HG03108 (cell line): ENCODE data around the gene MLLT10.
A peak's percentile ranks its signal among the peaks of the same experiment; 100 is the strongest.
"Not testable (repeated sequence)": the region's sequence is repeated elsewhere in the genome, so short reads cannot be mapped to it uniquely, and the experiment has no call there.

Source experiments
- ATAC-seq: cut with Tn5 transposase; IDR thresholded peaks from one replicate; pipeline ENCODE4 v1.9.1; 2021; ENCODE audit warnings: moderate library complexity; ENCODE audit not compliant: unreplicated experiment

The MLLT10 gene

DNA sequence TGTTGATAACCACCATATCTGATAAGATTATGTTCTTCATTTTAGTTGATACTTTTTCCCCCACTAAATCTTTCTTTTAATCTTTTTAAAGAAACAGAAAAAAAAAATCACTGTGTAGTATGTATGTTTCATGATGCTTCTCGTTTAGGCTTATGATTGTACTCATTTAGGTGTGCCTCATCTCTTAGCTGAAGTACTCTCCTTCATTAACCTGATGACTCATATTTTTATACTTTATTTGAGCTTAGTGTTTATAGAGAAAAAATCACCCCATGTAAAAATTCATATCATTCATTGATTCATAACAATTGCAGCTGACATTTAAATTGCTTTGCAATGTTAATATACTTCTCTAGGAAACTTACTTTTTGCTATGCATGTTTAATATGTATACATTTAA lies 158.9 kb downstream of the MLLT10 start:
- no peak for ATAC-seq

DNA sequence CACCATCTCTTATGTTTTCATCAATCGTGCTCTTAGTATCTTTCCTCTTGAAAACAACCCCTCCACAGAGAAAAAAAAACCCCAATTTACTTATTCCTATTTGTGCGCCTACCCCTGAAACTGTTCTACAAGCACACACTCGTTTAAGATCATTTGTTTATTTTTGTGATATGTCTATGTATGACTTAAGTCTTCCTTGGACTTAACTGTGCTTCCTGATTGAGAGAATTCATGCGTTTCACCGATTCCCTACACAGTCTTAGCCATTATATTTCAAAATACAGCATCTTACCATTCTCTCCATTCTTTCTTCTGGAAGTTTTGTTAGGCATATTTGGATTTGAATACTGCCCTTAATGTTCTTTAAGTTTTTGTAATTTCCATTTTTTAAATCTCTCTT lies 159.4 kb downstream of the MLLT10 start:
- ATAC-seq: no peak

DNA sequence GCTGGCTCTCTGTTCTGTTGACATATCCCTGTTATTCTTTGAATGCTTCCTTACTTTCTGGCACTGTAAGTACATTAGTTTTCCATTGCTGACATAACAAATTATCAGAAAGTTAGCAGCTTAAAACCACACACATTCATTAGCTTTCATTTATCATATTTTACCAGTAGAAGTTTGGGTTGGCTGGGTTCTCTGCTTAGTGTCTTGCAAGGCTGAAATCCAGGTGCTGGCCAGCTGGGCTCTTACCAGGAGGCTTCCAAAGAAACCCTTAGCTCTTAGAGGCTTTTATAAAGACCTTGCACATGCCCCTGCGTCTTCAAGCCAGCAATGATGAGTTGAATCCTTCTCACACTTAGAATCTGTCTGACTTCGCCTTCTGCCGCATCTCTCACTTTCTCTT lies 160.6 kb downstream of the MLLT10 start:
- no peak for ATAC-seq

DNA sequence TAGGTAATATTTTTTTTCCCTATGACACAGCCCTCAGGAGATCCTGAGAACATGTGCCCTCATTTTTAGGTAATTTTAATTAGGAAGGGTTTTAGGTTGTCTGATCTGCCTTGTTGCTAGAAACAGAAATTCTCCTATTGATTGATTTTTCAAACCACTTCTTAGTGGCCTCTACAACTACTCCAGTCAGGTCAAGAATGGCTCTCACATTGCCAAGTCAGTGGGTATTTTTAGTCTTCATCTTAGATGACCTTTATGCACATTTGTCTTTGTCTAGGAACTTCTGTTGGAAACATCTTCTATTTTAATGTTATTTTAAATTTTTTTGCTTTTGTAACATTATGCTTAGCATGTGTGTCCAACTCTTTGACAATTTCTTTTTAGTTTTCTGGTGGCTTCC lies 162.3 kb downstream of the MLLT10 start:
- no peak for ATAC-seq

DNA sequence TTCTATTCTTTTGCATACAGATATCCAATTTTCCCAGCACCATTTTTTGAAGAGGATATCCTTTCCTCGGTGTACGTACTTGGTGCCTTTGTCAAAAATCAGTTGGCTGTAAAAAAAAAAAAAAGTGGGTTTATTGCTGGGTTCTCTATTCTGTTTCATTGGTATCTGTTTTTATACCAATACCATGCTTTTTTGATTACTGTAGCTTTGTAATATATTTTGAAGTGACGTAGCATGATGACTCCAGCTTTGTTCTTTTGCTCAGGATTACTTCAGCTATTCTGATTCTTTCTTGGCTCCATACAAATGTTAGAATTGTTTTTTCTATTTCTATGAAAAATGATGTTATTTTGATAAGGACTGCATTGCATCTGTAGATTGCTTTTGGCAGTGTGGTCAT lies 165.5 kb downstream of the MLLT10 start:
- ATAC-seq: no peak

DNA sequence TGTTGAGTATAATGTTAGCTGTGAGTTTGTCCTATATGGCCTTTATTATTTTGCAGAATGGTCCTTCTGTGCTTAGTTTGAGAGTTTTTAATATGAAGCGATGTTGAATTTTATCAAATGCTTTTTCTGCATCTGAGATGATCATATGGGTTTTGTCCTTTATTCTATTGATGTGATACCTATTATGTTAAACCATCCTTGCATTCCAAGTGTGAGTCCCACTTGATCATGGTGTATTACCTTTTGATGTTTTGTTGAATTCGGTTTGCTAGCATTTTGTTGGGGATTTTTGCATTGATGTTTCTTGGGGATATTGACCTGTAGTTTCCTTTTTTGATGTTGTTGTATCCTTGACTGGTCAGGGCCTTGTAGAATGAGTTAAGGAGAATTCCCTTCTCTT lies 166.4 kb downstream of the MLLT10 start:
- no peak for ATAC-seq

DNA sequence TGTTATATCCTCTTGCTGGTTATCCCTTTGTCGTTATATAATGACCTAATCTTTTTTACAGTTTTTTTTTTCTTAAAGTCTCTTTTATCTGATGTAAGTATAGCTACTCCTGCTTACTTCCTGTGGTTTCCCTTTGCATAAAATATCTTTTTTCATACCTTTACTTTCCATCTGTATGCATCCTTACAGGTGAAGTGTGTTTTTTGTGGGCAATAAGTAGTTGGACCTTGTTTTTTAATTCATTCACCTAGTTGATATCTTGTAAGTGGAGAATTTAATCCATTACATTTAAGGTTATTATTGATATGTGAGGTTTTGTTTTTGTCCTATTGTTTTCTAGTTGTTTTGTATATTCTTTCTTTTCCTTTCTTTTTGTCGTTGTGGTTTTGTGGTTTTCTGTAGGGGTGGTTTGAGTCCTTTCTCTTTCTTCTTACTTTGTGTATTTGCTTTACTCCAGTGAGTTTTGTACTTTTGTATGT lies 168.6 kb downstream of the MLLT10 start:
- ATAC-seq: peak; percentile 48

- no peak for ATAC-seq
These were observed 171.3 kb downstream of the MLLT10 start for GRCh38 chr10:21705142-21705827.

DNA sequence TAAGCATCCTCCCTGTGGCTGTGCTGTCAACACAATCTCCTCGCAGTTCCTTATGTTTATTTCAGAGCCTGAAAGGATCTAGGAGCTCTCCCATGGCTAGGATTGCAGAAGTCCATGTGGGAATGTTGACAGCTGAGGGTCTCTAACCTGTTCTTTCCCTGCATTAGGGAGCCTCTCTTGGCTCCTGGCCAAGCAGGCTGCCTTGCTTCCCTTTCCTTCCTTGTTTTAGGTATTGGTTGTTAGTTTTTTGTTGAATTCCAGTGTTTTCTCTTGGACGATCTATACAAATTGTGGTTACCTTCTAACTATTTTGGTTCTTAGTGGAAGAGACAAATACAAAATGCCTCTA lies 171.8 kb downstream of the MLLT10 start:
- no peak for ATAC-seq

GRCh38 chr10:21707498-21707897 lies 173.5 kb downstream of the MLLT10 start:
- ATAC-seq: no peak

DNA sequence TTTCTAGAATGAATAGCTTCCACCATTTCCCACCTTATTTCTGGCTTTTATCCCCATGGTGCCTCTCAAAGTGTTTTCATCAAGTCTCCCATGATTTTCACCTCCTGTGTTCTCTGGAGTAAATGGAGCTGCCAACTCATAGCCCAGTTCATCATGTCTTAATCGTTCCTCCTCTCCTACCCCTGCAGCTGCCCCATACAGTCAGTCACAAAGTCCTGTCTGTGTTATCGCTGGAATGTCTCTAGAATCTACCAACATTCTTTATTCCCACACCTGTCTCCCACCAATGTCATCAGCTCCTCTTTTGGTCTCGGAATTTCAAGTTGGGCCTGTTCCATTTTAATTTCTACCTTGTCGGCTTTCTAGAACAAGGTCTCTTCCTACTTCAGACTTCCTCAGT lies 178.9 kb downstream of the MLLT10 start:
- no peak for ATAC-seq

DNA sequence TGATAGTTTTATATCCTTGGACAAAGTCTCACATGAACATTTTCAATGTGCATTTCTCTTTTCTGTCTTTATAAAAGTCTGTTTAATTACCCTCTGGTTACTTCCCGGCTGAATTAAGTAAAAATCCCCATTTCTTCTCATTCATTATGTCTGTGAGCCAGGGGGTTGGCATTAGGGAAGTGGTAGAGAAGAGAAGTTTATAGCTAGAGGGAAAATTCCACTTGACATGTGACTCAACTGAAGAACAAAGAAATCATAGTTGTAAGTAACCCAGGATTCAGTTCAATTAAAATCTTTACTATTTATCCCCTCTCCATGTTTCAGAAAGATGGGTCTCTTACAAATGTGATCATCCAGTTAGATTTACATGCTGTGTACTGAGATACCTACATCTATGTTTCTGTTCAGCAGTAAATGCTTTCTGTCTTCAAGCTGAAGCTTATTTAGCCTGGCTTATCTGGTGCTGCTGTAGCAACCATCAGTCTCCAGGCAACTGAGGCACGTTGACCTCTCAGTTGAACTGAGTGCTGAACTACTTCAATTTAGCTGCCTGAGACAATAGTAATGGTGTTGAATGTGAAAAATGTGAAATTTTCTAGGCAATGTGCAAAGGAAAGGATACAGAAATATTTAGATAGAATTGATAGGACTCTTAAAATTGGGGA lies 181.6 kb downstream of the MLLT10 start:
- ATAC-seq: no peak

- ATAC-seq: not testable (repeated sequence)
These were observed 183.5 kb downstream of the MLLT10 start for GRCh38 chr10:21717437-21718054.

DNA sequence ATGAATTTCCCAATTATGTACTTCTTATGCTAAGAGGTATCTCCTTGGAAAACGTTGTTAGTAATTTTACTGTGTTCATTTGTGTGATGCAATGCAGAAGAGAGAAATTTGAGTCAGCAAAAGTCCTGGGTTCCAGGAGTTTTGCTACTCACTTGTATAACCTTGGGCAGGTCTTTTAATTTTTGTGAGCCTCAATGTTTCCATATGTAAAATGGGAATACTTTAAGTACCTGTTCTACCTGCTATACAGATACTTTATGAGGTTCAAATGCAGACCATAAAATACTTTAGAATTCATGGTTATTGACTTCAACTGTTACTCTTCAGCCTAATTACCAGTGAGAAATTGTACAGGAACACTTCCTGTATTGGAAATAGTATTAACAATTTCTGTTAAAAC lies 185.5 kb downstream of the MLLT10 start:
- no peak for ATAC-seq

- no peak for ATAC-seq
These were observed 186.1 kb downstream of the MLLT10 start for GRCh38 chr10:21720090-21720489.

DNA sequence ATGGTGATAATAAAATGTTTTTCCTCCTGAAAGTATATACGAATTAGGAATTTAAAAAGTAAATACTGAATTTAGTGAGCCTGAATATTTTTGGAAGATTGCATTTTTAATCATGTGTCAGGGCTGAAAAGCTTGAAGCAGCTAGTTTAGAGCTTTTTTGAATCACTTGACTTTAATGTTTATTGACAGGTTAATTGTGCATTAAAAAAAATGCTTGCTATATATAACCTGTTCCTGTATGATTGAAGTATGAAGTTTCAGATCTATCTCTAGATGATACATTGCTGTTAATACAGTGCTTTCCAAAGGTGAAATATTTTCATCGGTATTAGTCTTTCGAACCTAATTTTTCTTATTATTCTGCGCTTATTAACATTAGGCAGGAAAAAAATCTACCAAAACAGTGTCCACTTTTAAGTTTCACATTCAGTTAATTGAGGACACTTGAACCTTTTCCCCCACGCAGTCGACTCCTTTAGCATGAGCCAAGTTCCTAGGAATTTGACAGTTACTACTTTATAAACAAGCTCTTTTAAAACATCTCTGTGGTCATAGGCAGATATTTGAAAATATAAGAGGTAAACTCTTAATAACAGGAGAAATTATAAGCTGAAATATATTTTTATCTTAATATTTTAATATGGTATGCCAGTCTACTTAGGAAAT lies 187.1 kb downstream of the MLLT10 start:
- ATAC-seq: no peak

- ATAC-seq: no peak
These were observed 188.2 kb downstream of the MLLT10 start for GRCh38 chr10:21722209-21722608.

GRCh38 chr10:21724020-21724589 lies 190.1 kb downstream of the MLLT10 start:
- ATAC-seq: no peak

GRCh38 chr10:21724687-21725367 lies 190.8 kb downstream of the MLLT10 start:
- ATAC-seq: peak; percentile 86

GRCh38 chr10:21726601-21727225 lies 192.7 kb downstream of the MLLT10 start:
- no peak for ATAC-seq
